Measurements from ENCODE around the gene TPO.
"Not testable (repeated sequence)": the region's sequence is repeated elsewhere in the genome, so short reads cannot be mapped to it uniquely, and the experiment has no call there.

TPO gene

GRCh38 chr2:1556776-1557466 lies 143.7 kb downstream of the TPO start:
- DNase-seq (ENCODE audit: low read depth) = no peak

GRCh38 chr2:1557467-1557820 lies 144.2 kb downstream of the TPO start:
- DNase-seq (ENCODE audit: low read depth) = no peak

GRCh38 chr2:1559589-1560175 lies 146.4 kb downstream of the TPO start:
- no peak for DNase-seq (ENCODE audit: low read depth)

GRCh38 chr2:1561259-1561658 lies 148.0 kb downstream of the TPO start:
- DNase-seq (ENCODE audit: low read depth) = no peak

GRCh38 chr2:1561811-1562421 lies 148.7 kb downstream of the TPO start:
- DNase-seq (ENCODE audit: low read depth) = no peak

- DNase-seq (ENCODE audit: low read depth) = no peak
Observed at GRCh38 chr2:1563084-1563857, 150.0 kb downstream of the TPO start.

GRCh38 chr2:1563943-1564891 lies 151.0 kb downstream of the TPO start:
- DNase-seq (ENCODE audit: low read depth) = no peak

GRCh38 chr2:1567556-1568344 lies 154.5 kb downstream of the TPO start:
- no peak for DNase-seq (ENCODE audit: low read depth)

- DNase-seq (ENCODE audit: low read depth) = not testable (repeated sequence)
Observed at GRCh38 chr2:1568345-1568668, 155.0 kb downstream of the TPO start.

- DNase-seq (ENCODE audit: low read depth) = no peak
Observed at GRCh38 chr2:1569879-1570450, 156.7 kb downstream of the TPO start.

GRCh38 chr2:1571477-1572417 lies 158.5 kb downstream of the TPO start:
- no peak for DNase-seq (ENCODE audit: low read depth)

- DNase-seq (ENCODE audit: low read depth) = no peak
Observed at GRCh38 chr2:1572638-1573037, 159.4 kb downstream of the TPO start.

GRCh38 chr2:1577846-1578245 lies 164.6 kb downstream of the TPO start:
- DNase-seq (ENCODE audit: low read depth) = no peak

- DNase-seq (ENCODE audit: low read depth) = not testable (repeated sequence)
Observed at GRCh38 chr2:1581257-1581964, 168.1 kb downstream of the TPO start.

- no peak for DNase-seq (ENCODE audit: low read depth)
Observed at GRCh38 chr2:1581965-1582625, 168.8 kb downstream of the TPO start.

- DNase-seq (ENCODE audit: low read depth) = no peak
Observed at GRCh38 chr2:1582891-1583341, 169.7 kb downstream of the TPO start.

- DNase-seq (ENCODE audit: low read depth) = no peak
Observed at GRCh38 chr2:1584051-1584531, 170.8 kb downstream of the TPO start.

All from T-helper 22 cell (primary cell).